Testis (tissue), 3 donors: ENCODE measurements around the gene USF2. TPM values are rescaled to one million over a fixed set of nuclear protein-coding genes. Genes with fewer than 3 reads are reported as not detected.

ENCODE experiments used
- DNase-seq: peaks from one replicate; pipeline ENCODE4 v3.0.0-alpha.2; 2019
- H3K27ac ChIP-seq, 2 donors: fragments of 200-600 bp; sonication (generic); one replicate each; pipeline ENCODE4 v1.5.1; 2019
- H3K27me3 ChIP-seq: fragments of 200-600 bp; sonication (generic); one replicate; pipeline ENCODE4 v1.5.1; 2019
- H3K36me3 ChIP-seq: fragments of 200-600 bp; sonication (generic); one replicate; pipeline ENCODE4 v1.5.1; 2017; ENCODE audit warnings: low read depth; ENCODE audit errors: missing control alignments
- H3K4me1 ChIP-seq: fragments of 200-600 bp; sonication (generic); one replicate; pipeline ENCODE4 v1.5.1; 2019
- H3K4me3 ChIP-seq, 2 donors: fragments of 200-600 bp; sonication (generic); one replicate each; pipeline ENCODE4 v1.5.1; 2017 to 2019
- H3K9me3 ChIP-seq: fragments of 200-600 bp; sonication (generic); one replicate; pipeline ENCODE4 v1.5.1; 2017
- CTCF ChIP-seq, 3 experiments: fragments of 450-650 bp in 2 of 3; fragments of 200-600 bp in 1 of 3; sonication (generic) in 1 of 3; IDR thresholded peaks; one replicate each; pipeline ENCODE4 v1.5.1; 2016 to 2019; ENCODE audit warnings: antibody characterized with exemption in 3 of 3, mild to moderate bottlenecking in 2 of 3, moderate library complexity in 1 of 3
- POLR2A ChIP-seq: fragments of 450-650 bp; IDR thresholded peaks from one replicate; pipeline ENCODE4 v1.6.1; 2017; ENCODE audit warnings: antibody characterized with exemption, mild to moderate bottlenecking, moderate library complexity
- WGBS, 2 donors: methylation state at CpG; one replicate each; pipeline ENCODE4 v1.1.5; 2018; 5-methylcytosine and 5-hydroxymethylcytosine counted together
- intact Hi-C: fragments of 100-400 bp; cut with DNase I; formaldehyde crosslinking; loops from one replicate; pipeline ENCODE4 v1.15.1; 2023; ENCODE audit warnings: low total_unique reads
- polyA plus RNA-seq: library from polyadenylated mRNA; stranded (reverse); fragments of 350-450 nt; fragmentation: Illumina TruSeq; extraction: RNeasy Lipid Tissue Mini Kit (QIAGEN cat#74804); gene quantifications from one replicate; pipeline ENCODE4 v1.2.3, GENCODE V29; 2014; ENCODE audit warnings: low read depth, low replicate concordance; ENCODE audit not compliant: insufficient read depth
- total RNA-seq, 2 donors: library from RNA; depleted of rRNA; stranded (reverse); fragments of >200 nt; gene quantifications; one replicate each; pipeline ENCODE4 v1.2.3, GENCODE V29; 2016

The USF2 gene
- total and polyA plus RNA-seq, 3 donors from 2014 or later, result 83.1 to 123 (median 105) TPM

GRCh38 chr19:35327642-35328041 is 58.9 kb downstream of the USF2 start:
- no peaks in the 10 kb centered on the region for H3K27me3 ChIP-seq
- no peak overlapping the region for H3K27ac ChIP-seq
- TF ChIP-seq POLR2A (no peak), CTCF (IDR thresholded peaks at IDR 0.05) (no peak)
- H3K4me3 ChIP-seq, result no peak overlapping the region
- H3K36me3 ChIP-seq, result no peaks in the 10 kb centered on the region
- H3K4me1 ChIP-seq, result no peaks in the 10 kb centered on the region
- H3K9me3 ChIP-seq, result no peaks in the 10 kb centered on the region
- no peak for DNase-seq
- 81 to 85% methylated on average over 4 of the region's 4 CpGs for WGBS, 2 donors
- intact Hi-C loops, result no loop called here

DNA sequence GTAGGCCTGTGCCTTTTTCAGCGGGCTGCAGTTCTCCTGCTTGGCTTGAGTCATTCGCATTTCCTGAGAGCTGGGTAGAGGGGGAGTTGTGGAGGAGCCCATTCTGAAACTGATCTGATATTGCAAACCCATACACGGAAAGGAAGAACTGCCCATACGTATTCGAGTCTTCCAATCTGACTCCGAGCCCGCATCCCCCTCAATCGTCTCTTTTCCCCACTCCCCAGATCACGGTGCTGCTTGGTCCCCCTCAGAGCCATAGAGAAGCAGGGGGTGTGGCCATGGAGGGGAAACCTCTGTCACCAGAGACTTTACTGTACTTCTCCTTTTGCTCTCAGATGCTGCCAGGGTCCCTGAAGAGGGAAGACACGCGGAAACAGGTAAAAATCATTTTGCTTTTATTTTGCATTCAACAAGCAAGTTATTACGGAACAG is 60.1 kb downstream of the USF2 start, which contains the start of gene CD22:
TSS of gene CD22 (plus strand) at position 337 of the 435 bp plus-strand sequence. CDS start 2,854 bp downstream, outside the sequence.
- DNase-seq, result no peak
- Histone ChIP-seq H3K27me3 (no peaks in the 10 kb centered on the region), H3K9me3 (no peaks in the 10 kb centered on the region), H3K4me3 (no peak within 1 kb of the TSS), H3K27ac (no peak within 1 kb of the TSS), H3K36me3 (no peaks in the 10 kb centered on the region), H3K4me1 (no peaks in the 10 kb centered on the region)
- 84 to 90% methylated on average over 12 of the region's 12 CpGs for WGBS, 2 donors
- TF ChIP-seq POLR2A (no peak), CTCF (IDR thresholded peaks at IDR 0.05) (no peak)
- intact Hi-C loops, result no loop called here

DNA sequence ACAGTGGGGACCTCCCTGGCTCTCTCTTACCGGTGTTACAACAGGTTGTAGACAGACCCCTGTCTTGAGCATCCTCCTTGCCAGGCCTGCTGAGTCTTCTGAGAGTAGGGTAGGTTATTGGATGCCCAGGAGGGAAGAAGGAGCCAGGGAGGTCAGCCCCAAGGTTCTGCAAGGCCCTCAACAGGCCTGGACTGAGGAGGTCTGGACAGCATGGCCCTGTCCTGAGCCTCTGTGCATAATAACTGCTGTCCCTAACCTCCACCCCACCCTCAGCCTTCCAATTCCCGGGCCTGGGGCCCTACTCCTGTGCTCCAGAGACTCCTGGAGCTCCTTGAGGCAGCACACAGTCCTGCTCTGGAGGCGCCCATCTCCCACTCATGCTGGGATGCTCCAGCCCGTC is 60.6 kb downstream of the USF2 start:
- Histone ChIP-seq H3K9me3 (no peaks in the 10 kb centered on the region), H3K27ac (no peak overlapping the region), H3K4me3 (no peak overlapping the region), H3K27me3 (no peaks in the 10 kb centered on the region), H3K4me1 (no peaks in the 10 kb centered on the region), H3K36me3 (no peaks in the 10 kb centered on the region)
- WGBS, 2 donors, result 91 to 97% methylated on average over 4 of the region's 4 CpGs
- no peak for DNase-seq
- intact Hi-C loops, result no loop called here
- TF ChIP-seq POLR2A, result no peak
- no peak for TF ChIP-seq CTCF (IDR thresholded peaks at IDR 0.05)

Other genes with a start within 250 kb of the USF2 start
- gene SCN1B, start 238.5 kb upstream of the USF2 start, total RNA-seq, result 1 to 10 TPM; 3.5 to 6.6 TPM
- 7.5 TPM for gene SCN1B, start 238.5 kb upstream of the USF2 start, polyA plus RNA-seq
- gene HPN, start 227.2 kb upstream of the USF2 start, total RNA-seq, result 1 to 10 TPM in 1 of 2 donors, under 1 TPM in 1; 0.79 to 1.7 TPM
- gene HPN, start 227.2 kb upstream of the USF2 start, polyA plus RNA-seq, result 8.2 TPM
- gene FXYD3, start 153.1 kb upstream of the USF2 start, total RNA-seq, result 1 to 10 TPM in 1 of 2 donors, not detected in 1; 2.6 TPM
- not detected for gene FXYD3, start 153.1 kb upstream of the USF2 start, polyA plus RNA-seq
- 1 to 10 TPM; 4.5 to 7.9 TPM for gene LGI4, start 133.9 kb upstream of the USF2 start, total RNA-seq
- gene LGI4, start 133.9 kb upstream of the USF2 start, polyA plus RNA-seq, result 4.5 TPM
- gene FXYD1, start 130.1 kb upstream of the USF2 start, total RNA-seq, result 10 to 100 TPM in 1 of 2 donors, 1 to 10 TPM in 1; 2.3 to 11.1 TPM
- gene FXYD1, start 130.1 kb upstream of the USF2 start, polyA plus RNA-seq, result 48.5 TPM
- gene FXYD7, start 125.7 kb upstream of the USF2 start, total RNA-seq, result 1 to 10 TPM in 1 of 2 donors, not detected in 1; 1.2 TPM
- 2.1 TPM for gene FXYD7, start 125.7 kb upstream of the USF2 start, polyA plus RNA-seq
- gene FXYD5, start 114.2 kb upstream of the USF2 start, total RNA-seq, result 10 to 100 TPM in 1 of 2 donors, 1 to 10 TPM in 1; 5.7 to 17.5 TPM
- 38.1 TPM for gene FXYD5, start 114.2 kb upstream of the USF2 start, polyA plus RNA-seq
- gene FAM187B, start 40.2 kb upstream of the USF2 start, total RNA-seq, result 100 to 1,000 TPM in 1 of 2 donors, 10 to 100 TPM in 1; 18.4 to 105 TPM
- gene FAM187B, start 40.2 kb upstream of the USF2 start, polyA plus RNA-seq, result 79.2 TPM
- 100 to 1,000 TPM; 154 to 195 TPM for gene LSR, start 20.0 kb upstream of the USF2 start, total RNA-seq
- gene LSR, start 20.0 kb upstream of the USF2 start, polyA plus RNA-seq, result 85.7 TPM
- not detected for gene HAMP, start 13.6 kb downstream of the USF2 start, total RNA-seq
- 1.6 TPM for gene HAMP, start 13.6 kb downstream of the USF2 start, polyA plus RNA-seq
- gene MAG, start 23.2 kb downstream of the USF2 start, total RNA-seq, result 10 to 100 TPM; 10.8 to 18.4 TPM
- 5.4 TPM for gene MAG, start 23.2 kb downstream of the USF2 start, polyA plus RNA-seq
- gene CD22, start 60.2 kb downstream of the USF2 start, total RNA-seq, result 10 to 100 TPM; 15.0 TPM
- gene CD22, start 60.2 kb downstream of the USF2 start, polyA plus RNA-seq, result 10.1 TPM
- gene FFAR1, start 78.9 kb downstream of the USF2 start, total RNA-seq, result under 1 TPM; 0.31 to 0.81 TPM
- 0.26 TPM for gene FFAR1, start 78.9 kb downstream of the USF2 start, polyA plus RNA-seq
- gene FFAR3, start 89.5 kb downstream of the USF2 start, total RNA-seq, result under 1 TPM; 0.25 to 0.47 TPM
- gene FFAR3, start 89.5 kb downstream of the USF2 start, polyA plus RNA-seq, result not detected
- gene GPR42, start 102.1 kb downstream of the USF2 start, total RNA-seq, result not detected
- gene GPR42, start 102.1 kb downstream of the USF2 start, polyA plus RNA-seq, result not detected
- gene FFAR2, start 179.3 kb downstream of the USF2 start, total RNA-seq, result not detected
- gene FFAR2, start 179.3 kb downstream of the USF2 start, polyA plus RNA-seq, result 0.20 TPM
- gene KRTDAP, start 221.5 kb downstream of the USF2 start, total RNA-seq, result 1 to 10 TPM; 2.7 to 5.6 TPM
- gene KRTDAP, start 221.5 kb downstream of the USF2 start, polyA plus RNA-seq, result 14.5 TPM
- 1 to 10 TPM; 5.8 to 7.9 TPM for gene DMKN, start 244.7 kb downstream of the USF2 start, total RNA-seq
- gene DMKN, start 244.7 kb downstream of the USF2 start, polyA plus RNA-seq, result 24.0 TPM